C1 segment of cervical spinal cord (tissue), 14 donors: ENCODE measurements around the gene LAMC1.

Source experiments
- DNase-seq, 14 donors: peaks; one replicate each; lab custom pipeline; 2025; lab: John Stamatoyannopoulos, UW

LAMC1 gene

GRCh38 chr1:183191833-183192232, 168.6 kb downstream of the LAMC1 start:
- no peak for DNase-seq

GRCh38 chr1:183193963-183194525, 170.8 kb downstream of the LAMC1 start:
- no peak for DNase-seq

- DNase-seq = no peak
Measured at GRCh38 chr1:183194527-183195141, 171.4 kb downstream of the LAMC1 start.

- DNase-seq = no peak
Measured at GRCh38 chr1:183195142-183195574, 171.9 kb downstream of the LAMC1 start.
